Measurements from ENCODE around the gene ABHD4. TPM values are rescaled to one million over a fixed set of nuclear protein-coding genes. Genes with fewer than 3 reads are reported as not detected.

ABHD4 gene
- total RNA-seq, 1 experiment from 2014 or later, result 9.1 TPM

GRCh38 chr14:22579881-22580280 lies 18.2 kb upstream of the ABHD4 start:
- TF ChIP-seq EZH2 (IDR thresholded peaks at IDR 0.05; ENCODE audit: low read length, unreplicated experiment), result no peak
- no peak for TF ChIP-seq EZH2phosphoT487 (IDR thresholded peaks at IDR 0.05; ENCODE audit: borderline replicate concordance, low read length)
- no peak for TF ChIP-seq CTCF (conservative IDR thresholded peaks at IDR 0.05; ENCODE audit: low read depth, low read length)
- peaks cover 80% of the 10 kb centered on the region for H3K79me2 ChIP-seq (ENCODE audit: low read length)
- peaks cover 9% of the 10 kb centered on the region for H3K36me3 ChIP-seq (ENCODE audit: low read depth, low read length)
- CTCF ChIA-PET, result no interaction called here
- no peaks in the 10 kb centered on the region for H3K9me2 ChIP-seq (replicated peaks; ENCODE audit: low read length)
- no peak overlapping the region for H3K9ac ChIP-seq (ENCODE audit: low read length)
- DNase-seq (no peak), ATAC-seq (no peak)
- H4K20me1 ChIP-seq (ENCODE audit: low read length), result peaks cover 16% of the 10 kb centered on the region; the same call in 1 of the 2 replicates
- H3K4me1 ChIP-seq (ENCODE audit: insufficient read depth, low read length), result no peaks in the 10 kb centered on the region
- H3K27me3 ChIP-seq (ENCODE audit: low read length), result no peaks in the 10 kb centered on the region
- no peaks in the 10 kb centered on the region for H3K9me3 ChIP-seq (ENCODE audit: low read length)
- intact Hi-C loops (cut with micrococcal nuclease), result no loop called here
- POLR2A ChIA-PET (ENCODE audit: unreplicated experiment), result no interaction called here
- H3K4me2 ChIP-seq (ENCODE audit: low read length), result no peak overlapping the region
- no TSS peak for BruUV-seq (replicated peaks)
- no peak overlapping the region for H3K4me3 ChIP-seq (ENCODE audit: low read length)
- no peak overlapping the region for H2AFZ ChIP-seq (ENCODE audit: low read length)
- no peaks in the 10 kb centered on the region for H3F3A ChIP-seq (ENCODE audit: low read length, unreplicated experiment)
- no peak overlapping the region for H3K27ac ChIP-seq (ENCODE audit: low read length)

GRCh38 chr14:22580625-22581024 lies 17.5 kb upstream of the ABHD4 start:
- Histone ChIP-seq H3K4me2 (ENCODE audit: low read length) (no peak overlapping the region), H3K79me2 (ENCODE audit: low read length) (peaks cover 87% of the 10 kb centered on the region), H3K4me1 (ENCODE audit: insufficient read depth, low read length) (no peaks in the 10 kb centered on the region), H3K27me3 (ENCODE audit: low read length) (no peaks in the 10 kb centered on the region), H3K9me2 (replicated peaks; ENCODE audit: low read length) (no peaks in the 10 kb centered on the region), H3K27ac (ENCODE audit: low read length) (no peak overlapping the region), H3K9ac (ENCODE audit: low read length) (no peak overlapping the region), H3F3A (ENCODE audit: low read length, unreplicated experiment) (no peaks in the 10 kb centered on the region), H2AFZ (ENCODE audit: low read length) (no peak overlapping the region), H3K4me3 (ENCODE audit: low read length) (no peak overlapping the region), H3K9me3 (ENCODE audit: low read length) (no peaks in the 10 kb centered on the region), H4K20me1 (ENCODE audit: low read length) (peaks cover 19% of the 10 kb centered on the region; the same call in 1 of the 2 replicates), H3K36me3 (ENCODE audit: low read depth, low read length) (peaks cover 6% of the 10 kb centered on the region; the same call in 1 of the 2 replicates)
- POLR2A ChIA-PET (ENCODE audit: unreplicated experiment), result no interaction called here
- CTCF ChIA-PET, result no interaction called here
- intact Hi-C loops (cut with micrococcal nuclease), result no loop called here
- TF ChIP-seq EZH2 (IDR thresholded peaks at IDR 0.05; ENCODE audit: low read length, unreplicated experiment) (no peak), EZH2phosphoT487 (IDR thresholded peaks at IDR 0.05; ENCODE audit: borderline replicate concordance, low read length) (no peak), CTCF (conservative IDR thresholded peaks at IDR 0.05; ENCODE audit: low read depth, low read length) (no peak)
- ATAC-seq (no peak), DNase-seq (no peak)
- no TSS peak for BruUV-seq (replicated peaks)

DNA sequence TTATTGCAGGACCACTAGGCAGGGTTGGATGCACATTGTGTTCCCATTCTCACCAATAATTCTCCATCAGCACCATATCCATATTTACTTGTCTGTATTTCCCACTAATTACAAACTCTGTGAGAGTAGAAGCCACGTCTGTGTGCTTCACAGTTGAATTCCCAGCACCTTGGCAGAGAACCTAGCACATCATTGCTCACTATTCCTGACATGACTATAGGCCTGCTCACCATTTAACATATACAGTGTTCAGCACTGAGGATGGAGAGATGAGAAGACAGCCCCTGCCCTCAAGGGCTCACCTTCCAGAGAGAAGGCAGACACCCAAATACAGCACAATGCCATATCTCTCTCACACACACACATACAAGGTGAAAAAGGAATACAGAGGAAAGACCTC lies 14.1 kb upstream of the ABHD4 start:
- H3K4me1 ChIP-seq (ENCODE audit: insufficient read depth, low read length), result peaks cover 18% of the 10 kb centered on the region
- no peak overlapping the region for H2AFZ ChIP-seq (ENCODE audit: low read length)
- ChIA-PET POLR2A (ENCODE audit: unreplicated experiment) (no interaction called here), CTCF (no interaction called here)
- H3F3A ChIP-seq (ENCODE audit: low read length, unreplicated experiment), result no peaks in the 10 kb centered on the region
- TF ChIP-seq EZH2phosphoT487 (IDR thresholded peaks at IDR 0.05; ENCODE audit: borderline replicate concordance, low read length), result no peak
- no peak for TF ChIP-seq EZH2 (IDR thresholded peaks at IDR 0.05; ENCODE audit: low read length, unreplicated experiment)
- no peak for TF ChIP-seq CTCF (conservative IDR thresholded peaks at IDR 0.05; ENCODE audit: low read depth, low read length)
- H3K27me3 ChIP-seq (ENCODE audit: low read length), result no peaks in the 10 kb centered on the region
- H3K36me3 ChIP-seq (ENCODE audit: low read depth, low read length), result peaks cover 6% of the 10 kb centered on the region; the same call in 1 of the 2 replicates
- no peak for ATAC-seq
- intact Hi-C loops (cut with micrococcal nuclease), result no loop called here
- H3K27ac ChIP-seq (ENCODE audit: low read length), result no peak overlapping the region
- no peak overlapping the region for H3K9ac ChIP-seq (ENCODE audit: low read length)
- H3K4me2 ChIP-seq (ENCODE audit: low read length), result no peak overlapping the region
- H4K20me1 ChIP-seq (ENCODE audit: low read length), result peaks cover 25% of the 10 kb centered on the region; the same call in 1 of the 2 replicates
- peaks cover 90% of the 10 kb centered on the region for H3K79me2 ChIP-seq (ENCODE audit: low read length)
- DNase-seq, result no peak
- no peaks in the 10 kb centered on the region for H3K9me2 ChIP-seq (replicated peaks; ENCODE audit: low read length)
- H3K4me3 ChIP-seq (ENCODE audit: low read length), result no peak overlapping the region
- H3K9me3 ChIP-seq (ENCODE audit: low read length), result no peaks in the 10 kb centered on the region
- BruUV-seq (replicated peaks), result no TSS peak
